Left forelimb (tissue), 1 donor: Measurements from ENCODE around the gene IGSF6.
"Not testable (repeated sequence)": the region's sequence is repeated elsewhere in the genome, so short reads cannot be mapped to it uniquely, and the experiment has no call there.

Experiments
- DNase-seq: peaks from one replicate; pipeline ENCODE4 v3.0.0-alpha.2; 2018; ENCODE audit warnings: low spot score

IGSF6 gene

GRCh38 chr16:21629616-21630539, 22.5 kb downstream of the IGSF6 start:
- not testable (repeated sequence) for DNase-seq

GRCh38 chr16:21628772-21629171, 23.6 kb downstream of the IGSF6 start:
- DNase-seq: no peak

- no peak for DNase-seq
Observed at GRCh38 chr16:21628121-21628726, 24.2 kb downstream of the IGSF6 start.

- DNase-seq: no peak
Observed at GRCh38 chr16:21626659-21627277, 25.6 kb downstream of the IGSF6 start.

GRCh38 chr16:21625026-21625425, 27.4 kb downstream of the IGSF6 start:
- no peak for DNase-seq

- no peak for DNase-seq
Observed at GRCh38 chr16:21622545-21622944, 29.9 kb downstream of the IGSF6 start.

- no peak for DNase-seq
Observed at GRCh38 chr16:21620592-21620991, 31.8 kb downstream of the IGSF6 start.

- DNase-seq: no peak
Observed at GRCh38 chr16:21619765-21620425, 32.5 kb downstream of the IGSF6 start.

GRCh38 chr16:21618281-21618680, 34.1 kb downstream of the IGSF6 start:
- no peak for DNase-seq

- DNase-seq: no peak
Observed at GRCh38 chr16:21617607-21618006, 34.8 kb downstream of the IGSF6 start.

- DNase-seq: no peak
Observed at GRCh38 chr16:21614896-21615295, 37.5 kb downstream of the IGSF6 start.

- DNase-seq: no peak
Observed at GRCh38 chr16:21613781-21614180, 38.6 kb downstream of the IGSF6 start.

- DNase-seq: no peak
Observed at GRCh38 chr16:21613361-21613760, 39.0 kb downstream of the IGSF6 start.

GRCh38 chr16:21611556-21612384, 40.6 kb downstream of the IGSF6 start:
- DNase-seq: no peak

GRCh38 chr16:21611198-21611555, 41.2 kb downstream of the IGSF6 start:
- DNase-seq: no peak

GRCh38 chr16:21610766-21611165, 41.6 kb downstream of the IGSF6 start:
- DNase-seq: no peak

GRCh38 chr16:21610006-21610544, 42.3 kb downstream of the IGSF6 start:
- DNase-seq: no peak

GRCh38 chr16:21608639-21609328, 43.6 kb downstream of the IGSF6 start:
- DNase-seq: no peak

- not testable (repeated sequence) for DNase-seq
Observed at GRCh38 chr16:21605848-21606247, 46.6 kb downstream of the IGSF6 start.

- DNase-seq: no peak
Observed at GRCh38 chr16:21603928-21604327, 48.5 kb downstream of the IGSF6 start.

GRCh38 chr16:21602785-21603184, 49.6 kb downstream of the IGSF6 start:
- no peak for DNase-seq
